HG03521 (cell line): ENCODE results near the gene XG.
"Not testable (repeated sequence)": the region's sequence is repeated elsewhere in the genome, so short reads cannot be mapped to it uniquely, and the experiment has no call there.

ENCODE experiments used
- ATAC-seq: cut with Tn5 transposase; IDR thresholded peaks from one replicate; pipeline ENCODE4 v1.9.1; 2021; ENCODE audit warnings: mild to moderate bottlenecking, moderate library complexity; ENCODE audit not compliant: unreplicated experiment

XG gene

DNA sequence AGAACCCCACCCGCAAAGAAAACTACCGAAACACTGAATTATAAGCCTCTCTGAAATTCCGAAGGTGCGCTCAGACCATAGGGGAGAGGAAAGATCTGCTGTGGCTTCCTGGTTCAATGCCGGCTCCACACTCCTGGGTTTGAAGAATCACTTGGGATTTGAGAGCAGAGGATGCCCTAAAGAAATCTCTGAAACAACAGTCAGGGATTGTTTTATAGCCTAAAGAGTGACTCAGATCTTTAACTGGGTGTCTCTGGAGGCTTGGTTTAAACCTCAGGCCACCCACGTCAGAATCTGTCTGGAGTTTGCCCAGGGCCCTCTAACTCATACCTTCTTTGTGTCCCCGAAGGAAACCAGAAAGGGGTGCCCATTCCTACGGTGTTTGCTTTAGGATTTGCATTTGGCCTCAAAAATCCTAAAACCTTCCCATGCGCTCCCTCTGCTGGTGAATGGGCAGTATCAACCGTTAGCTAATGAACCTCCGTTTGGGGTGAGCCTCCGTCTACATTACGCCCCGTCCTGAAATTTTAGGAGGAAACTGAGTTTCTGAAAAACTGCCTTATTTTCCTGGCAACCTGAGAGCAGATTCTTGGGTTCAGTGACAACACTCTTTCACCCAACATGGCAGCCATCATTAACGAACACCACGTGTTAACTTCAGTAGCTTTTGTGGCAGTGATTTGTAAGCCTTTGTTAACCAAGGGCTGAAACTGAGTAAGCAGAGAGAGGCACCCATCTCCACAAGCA lies 60.5 kb downstream of the XG start:
- not testable (repeated sequence) for ATAC-seq

DNA sequence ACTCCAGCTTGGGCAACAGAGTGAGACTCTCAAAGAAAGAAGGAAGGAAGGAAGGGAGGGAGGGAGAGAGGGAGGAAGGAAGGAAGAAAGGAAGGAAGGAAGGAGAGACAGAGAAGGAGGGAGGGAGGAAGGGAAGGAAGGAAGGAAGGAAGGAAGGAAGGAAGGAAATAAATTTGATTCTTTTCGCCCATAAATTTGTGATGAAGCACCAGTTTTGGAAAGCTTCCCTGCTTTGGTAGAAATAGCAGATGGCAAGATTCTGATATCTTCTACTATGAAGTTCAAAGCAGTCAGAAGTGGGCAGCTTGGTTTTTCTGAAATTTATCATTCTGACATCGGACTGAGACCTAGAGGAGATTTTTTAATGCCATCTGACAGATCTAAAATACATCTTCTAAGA lies 65.2 kb downstream of the XG start:
- ATAC-seq = no peak

DNA sequence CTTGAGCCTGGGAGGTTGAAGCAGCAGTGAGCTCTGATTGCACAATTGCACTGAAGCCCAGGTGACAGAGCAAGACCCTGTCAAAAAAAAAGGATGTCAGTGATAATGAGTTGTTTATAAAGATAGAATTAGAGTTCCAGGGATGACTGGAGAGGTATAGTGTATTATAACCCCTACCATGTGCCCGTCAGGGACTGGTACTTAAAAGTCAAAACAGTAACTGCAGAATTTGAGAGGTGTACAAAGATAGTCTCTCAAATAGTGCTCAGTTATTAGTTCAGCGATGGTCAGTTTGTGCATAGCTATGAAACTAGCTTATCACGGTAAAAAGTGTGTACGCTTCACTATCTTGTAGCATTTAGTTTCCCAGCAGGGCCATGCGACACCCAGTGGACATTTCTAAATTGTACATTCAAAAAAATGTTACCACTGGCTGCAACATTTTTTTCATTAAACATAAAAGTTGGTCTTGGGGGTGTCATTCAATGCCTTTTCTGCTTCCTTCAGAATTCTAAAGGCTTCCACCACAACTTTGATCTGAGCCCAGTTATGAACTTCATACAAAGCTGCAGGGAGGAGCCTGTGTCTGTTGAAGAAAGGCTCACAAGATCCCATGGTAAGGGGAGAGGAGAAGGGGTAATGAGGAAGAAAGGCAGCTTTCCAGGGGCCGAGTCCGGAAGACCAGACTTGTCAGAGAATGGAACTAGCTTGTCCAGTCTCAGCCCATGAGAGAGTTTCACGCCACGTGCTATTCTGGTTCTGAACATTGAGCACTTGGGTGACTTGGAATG lies 67.7 kb downstream of the XG start:
- ATAC-seq = no peak

DNA sequence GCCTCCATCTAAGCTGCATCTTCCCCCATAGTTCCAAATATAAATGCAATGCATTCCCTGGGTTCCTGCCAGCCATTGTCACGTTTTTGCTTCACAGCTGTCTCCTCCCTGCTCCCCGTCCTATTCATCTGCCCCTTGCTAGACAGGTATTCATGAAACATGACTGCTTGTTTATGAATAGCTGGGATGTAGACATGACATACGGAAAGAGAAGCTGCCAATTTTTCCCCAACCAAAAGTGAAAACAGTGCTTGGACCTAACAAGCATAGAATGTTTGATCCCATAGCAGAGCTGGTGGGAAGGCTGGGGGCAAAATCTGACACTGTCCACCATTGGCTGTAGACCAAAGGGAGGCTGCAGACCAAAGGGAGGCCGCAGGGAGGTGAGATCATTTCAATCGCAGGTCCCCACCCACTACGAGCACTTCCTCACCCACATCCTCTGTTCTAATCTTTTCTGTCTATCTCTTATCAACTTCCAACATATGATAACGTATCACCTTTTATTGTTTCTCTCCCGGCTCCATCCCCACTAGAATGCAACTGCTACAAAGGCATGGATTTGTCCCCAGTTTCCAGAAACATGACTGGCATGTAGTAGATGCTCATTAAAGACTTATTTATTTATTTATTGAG lies 68.4 kb downstream of the XG start:
- no peak for ATAC-seq

DNA sequence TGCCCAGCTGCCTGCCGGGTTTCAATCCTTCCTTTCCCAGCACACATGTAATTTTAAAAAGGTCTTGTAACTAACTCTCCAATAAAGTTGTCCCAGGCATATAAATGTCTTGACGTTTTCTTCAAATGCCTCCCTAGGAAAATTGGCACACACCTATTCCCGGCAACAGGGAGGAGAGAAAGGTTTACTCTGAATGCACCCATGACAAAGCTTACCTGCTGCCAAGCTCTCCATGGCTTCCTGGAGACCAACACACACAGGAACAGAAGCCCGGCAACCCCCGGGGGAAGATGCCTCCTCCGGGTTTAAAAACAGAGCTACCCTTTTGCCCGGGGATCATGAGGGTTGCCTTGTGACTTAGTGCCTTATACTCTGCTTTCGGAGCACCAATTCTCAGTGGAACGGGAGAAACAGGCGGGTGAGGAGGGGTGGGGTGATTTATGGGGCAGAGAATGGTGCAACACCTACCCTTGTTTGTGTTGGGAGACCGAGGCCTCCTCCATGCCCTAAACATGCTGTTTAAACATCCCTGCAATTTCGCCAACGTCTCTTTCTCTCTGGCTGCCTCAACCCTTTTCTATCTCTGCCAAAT lies 72.1 kb downstream of the XG start:
- no peak for ATAC-seq

DNA sequence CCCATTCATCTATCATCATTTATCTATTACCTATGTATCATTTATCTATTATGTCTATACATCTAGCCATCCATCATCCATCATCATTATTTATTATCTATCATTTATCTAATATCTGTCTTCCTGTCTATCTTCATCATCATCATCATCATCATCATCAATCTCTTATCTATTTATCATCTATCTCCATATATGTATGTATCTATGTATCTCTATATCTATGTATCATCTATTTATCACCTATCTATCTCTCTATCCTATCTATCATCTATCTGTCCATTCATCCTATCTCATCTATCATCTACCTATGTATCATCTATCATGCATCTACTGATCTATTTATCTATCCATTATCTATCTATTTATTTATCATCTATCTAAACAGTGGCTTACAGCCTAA lies 73.0 kb downstream of the XG start:
- ATAC-seq = no peak

DNA sequence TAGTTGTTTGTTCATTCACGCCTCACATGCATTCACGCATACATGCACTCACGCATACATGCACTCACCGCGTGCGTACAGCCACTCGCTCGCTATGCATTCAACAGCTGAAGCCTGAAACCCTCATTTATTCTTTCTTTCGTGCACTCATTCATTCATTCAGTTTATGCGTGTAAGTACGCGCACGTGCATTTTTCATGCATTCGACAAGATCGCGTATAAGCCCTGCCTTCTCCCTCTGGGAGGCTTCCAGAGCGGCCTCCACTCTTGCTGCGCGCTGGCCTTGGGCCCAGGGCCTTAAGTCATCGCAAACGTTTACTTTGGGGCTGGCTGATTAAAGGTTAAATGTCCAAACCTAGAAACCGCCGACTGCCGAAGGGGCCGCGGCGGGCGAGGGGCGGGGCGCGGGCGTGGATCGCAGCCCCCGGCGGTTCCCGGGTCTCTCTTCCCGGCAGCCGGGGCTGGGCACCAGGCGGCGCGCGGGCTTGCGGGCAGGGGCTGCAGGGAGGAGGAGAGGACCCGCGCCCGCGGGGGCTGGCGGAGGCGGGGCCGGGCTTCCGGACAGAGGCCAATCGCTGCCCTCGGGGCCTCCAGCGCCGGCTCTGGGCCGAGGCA lies 76.6 kb downstream of the XG start, which contains the start of gene GYG2:
GYG2 (plus strand) TSS at position 587 of the 615 bp plus-strand sequence. CDS start 1,259 bp downstream, outside the sequence.
- ATAC-seq = no peak

DNA sequence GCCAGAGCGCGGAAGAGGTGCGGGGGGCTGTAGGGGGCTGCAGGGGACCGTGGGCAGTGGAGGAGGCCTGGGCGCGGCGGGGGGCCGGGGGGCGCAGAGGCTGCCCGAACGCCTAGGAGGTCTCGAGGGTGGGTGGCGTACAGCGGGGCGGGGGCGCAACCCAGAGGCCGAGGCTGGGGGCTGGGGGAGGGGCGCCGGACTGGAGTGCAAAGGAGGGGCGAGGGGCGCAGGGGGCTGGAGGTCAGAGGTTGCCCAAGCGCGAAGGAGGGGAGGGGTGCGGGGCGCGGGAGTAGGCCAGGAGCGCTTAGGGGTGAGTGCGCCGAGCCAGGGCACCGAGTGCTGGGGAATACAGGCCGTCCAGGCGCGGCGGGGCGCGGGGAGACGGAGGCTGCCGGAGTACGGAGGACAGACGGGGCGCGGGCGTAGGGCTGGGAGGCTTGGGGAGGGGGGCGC lies 77.1 kb downstream of the XG start:
- no peak for ATAC-seq

DNA sequence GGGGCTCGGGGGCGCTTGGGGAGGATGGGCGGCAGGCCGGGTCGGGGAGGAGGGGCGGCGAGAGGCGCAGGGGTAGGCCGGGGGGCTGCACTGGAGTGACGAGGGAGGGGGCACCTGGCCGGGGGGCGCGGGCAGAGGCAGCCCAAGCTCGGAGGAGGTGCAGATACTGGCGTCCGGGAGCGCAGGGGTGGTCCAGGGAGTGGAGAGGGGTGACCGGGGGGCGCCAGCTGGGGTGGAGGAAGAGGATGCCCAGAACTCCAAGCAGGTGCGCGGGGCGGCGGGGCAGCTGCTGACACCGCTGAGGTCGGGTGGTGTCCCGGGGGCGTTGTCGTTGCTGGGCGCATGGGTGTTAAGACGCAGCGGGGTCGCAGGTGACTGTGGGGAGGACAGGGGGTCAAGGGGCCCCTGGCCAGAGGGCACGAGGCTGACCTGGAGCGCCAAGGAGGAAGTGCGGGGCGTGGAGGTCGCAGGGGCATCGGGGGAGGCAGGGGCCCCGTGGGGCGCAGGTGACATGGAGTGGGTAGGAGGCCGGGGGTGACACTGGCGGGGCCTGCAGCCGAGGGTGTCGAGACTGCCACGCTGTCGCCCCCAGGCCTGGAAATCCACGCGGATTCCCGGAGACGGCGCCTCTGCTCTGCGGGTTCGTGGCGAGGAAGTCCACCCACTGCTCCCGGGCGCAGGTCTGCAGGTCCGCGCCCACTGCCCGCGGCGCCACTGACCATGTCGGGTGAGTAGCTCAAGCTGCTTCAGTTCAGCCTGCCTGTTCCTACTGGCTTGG lies 77.8 kb downstream of the XG start:
- ATAC-seq = no peak

DNA sequence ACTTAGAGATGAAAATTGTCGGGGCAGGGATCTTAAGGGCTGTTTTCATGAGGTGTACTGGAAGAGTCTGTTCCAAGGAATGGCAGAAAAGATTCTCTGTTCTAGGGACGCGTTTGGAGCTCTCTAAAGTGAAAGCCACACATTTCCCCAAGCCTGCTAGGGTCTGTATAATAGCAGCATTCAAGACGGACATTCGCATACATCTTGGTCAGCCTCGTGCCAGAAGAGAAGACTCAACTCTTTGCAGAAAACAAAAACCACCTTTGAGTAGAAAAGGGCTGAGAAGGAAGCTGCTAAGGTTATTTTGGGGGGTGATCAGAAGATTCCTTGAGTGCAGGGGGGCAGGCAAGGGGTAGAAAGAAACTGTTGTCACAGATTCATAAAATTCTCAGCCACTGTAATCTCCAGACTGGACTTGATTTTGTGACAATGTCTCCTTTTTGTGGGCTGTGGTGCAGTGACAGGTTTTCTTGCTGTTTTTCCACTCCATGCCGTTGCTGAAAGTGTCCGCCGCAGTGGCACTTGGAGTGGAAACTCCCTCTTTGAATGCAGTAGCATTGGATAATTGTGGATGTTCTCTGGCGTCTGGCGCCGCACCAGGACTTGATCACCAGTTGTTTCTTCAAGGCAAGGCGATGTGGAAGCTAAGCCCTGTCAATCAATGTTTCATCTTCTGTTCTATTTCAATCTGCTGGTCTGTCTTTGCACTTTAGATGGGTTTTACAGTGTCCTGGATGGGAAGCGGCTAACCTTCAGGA lies 79.8 kb downstream of the XG start:
- no peak for ATAC-seq

DNA sequence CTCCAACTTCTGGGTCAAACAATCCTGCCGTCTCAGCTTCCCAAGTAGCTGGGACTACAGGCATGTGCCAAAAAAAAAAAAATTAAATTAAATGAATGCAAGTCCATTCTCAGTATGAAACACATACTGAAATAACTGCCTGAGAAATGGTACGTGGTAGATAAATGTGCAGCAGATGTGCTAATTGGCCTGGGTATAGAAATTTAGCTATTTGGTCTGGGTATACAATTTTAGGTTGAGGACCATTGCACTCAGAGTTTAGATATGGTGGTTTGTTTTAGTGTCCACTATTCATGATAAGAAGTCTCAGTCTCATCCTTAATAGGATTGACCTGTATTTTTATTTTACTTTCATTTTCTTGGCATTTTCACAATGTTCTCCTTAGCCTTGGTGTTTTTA lies 86.1 kb downstream of the XG start:
- ATAC-seq = no peak

DNA sequence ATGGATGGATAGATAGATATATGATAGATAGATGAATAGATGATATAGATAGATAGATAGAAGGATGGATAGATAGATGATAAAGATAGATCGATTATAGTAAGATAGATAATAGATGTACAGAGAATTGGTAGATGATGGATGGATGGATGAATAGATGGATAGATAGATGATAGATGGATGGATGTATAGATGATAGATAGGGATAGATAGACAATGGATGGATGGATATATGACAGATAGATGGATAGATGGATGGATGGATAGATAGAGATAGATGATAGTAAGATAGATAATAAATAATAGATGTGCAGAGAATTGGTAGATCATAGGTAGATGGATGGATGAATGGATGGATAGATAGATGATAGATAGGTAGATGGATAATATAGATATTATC lies 89.1 kb downstream of the XG start:
- no peak for ATAC-seq

DNA sequence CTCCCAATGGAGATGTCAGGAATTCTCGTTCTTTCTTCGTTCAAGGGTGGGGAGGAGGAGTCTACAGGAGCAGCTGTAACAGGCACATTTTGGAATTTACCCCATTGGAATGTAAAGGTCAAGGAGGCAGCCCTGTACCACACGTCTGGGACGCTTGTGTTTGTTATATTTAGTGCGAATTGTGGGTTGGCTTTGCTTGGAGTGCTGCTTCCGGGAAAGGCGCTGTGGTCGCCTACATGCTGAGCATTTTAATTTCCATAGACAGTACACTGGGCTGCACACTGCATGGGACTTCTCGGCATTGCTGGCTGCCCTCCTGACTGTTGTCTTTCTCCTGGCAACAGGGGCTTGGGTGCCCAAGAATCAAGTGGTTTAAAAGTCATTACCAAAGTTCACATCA lies 89.7 kb downstream of the XG start:
- ATAC-seq = no peak

DNA sequence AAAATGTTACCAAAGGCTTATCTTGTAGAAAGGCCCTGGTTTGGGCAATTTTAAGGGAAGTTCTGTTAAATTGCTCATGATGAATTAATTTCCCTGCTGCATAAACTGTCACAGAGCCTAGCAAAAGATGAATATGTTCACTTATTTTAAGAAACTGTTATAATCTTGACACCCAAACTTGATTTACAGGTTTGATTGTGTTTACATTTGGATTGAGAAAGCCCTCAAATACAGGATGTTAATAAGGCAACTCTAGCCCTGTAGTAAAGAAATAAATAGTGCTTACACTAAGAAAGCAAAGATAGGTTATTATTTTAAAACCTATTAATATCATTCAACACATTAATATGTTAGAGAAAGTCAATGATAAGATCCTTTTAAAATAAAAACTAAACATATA lies 95.2 kb downstream of the XG start:
- no peak for ATAC-seq

DNA sequence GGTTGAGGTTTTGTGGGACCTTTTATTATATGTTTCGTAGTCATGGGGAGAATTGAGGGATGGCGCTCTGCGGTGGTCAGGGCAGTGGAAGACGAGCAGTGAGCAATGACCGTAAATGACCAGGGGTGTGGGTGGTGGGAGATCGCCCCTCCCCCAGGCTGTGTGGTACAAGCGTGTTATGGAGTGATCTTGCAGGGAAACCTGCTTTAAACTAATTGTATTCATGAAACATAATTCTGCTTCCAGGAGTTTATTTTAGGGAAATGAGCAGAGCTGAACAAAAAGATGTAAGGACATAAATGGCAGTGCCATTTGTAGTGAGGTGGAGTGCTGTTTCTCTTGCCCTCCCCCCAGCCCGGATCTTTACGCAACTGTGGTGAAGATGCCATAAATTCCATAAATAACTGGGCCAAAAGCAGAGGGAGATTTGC lies 97.0 kb downstream of the XG start:
- no peak for ATAC-seq

DNA sequence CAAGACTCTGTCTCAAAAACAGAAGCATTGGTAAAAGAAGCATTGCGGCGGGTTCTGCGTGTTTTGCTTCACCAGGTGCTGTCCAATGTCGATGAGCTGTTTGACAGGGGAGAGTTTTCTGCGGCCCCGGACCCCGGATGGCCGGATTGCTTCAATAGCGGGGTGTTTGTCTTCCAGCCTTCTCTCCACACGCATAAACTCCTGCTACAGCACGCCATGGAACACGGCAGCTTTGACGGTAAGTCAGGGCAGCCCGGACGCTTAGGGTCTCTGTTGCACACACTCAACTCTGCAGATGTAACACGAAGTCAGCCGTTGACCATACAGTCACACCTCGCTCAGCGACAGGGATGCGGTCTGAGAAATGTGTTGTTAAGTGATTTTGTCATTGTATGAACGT lies 103.1 kb downstream of the XG start:
- ATAC-seq = no peak

DNA sequence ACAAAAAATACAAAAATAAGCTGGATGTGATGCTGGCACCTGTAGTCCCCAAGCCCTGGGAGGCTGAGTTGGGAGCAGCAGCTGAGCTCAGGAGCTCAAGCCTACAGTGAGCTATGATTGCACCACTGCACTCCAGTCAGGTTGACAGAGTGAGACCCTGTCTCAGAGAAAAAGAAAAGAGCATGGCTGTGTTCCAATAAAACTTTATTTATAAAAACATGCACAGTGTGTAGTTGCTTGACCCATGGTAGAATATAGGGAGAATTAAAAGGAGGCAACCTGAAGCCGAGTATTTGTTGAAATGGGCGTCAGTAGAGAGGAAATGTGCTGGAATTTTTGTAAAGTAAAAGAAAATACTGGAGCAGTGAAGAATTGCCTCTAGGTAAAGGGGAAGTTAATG lies 103.9 kb downstream of the XG start:
- ATAC-seq = no peak

DNA sequence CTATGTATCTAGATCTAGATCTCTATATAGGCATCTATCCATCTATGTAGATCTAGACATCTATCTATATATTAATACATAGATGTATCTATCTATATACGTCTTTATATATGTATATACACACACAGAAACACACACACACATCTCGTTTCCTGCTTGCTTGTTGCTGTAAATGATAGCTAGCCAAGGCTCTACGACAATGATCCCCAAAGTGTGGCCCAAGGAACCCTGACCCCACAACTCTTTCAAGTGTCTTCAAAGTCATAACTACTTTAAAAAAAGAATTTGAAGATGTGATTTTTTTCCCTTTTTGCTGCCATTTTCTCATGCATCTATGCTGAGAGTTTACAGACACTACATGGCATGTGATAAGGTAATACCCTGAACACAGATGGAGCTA lies 105.7 kb downstream of the XG start:
- ATAC-seq = no peak

DNA sequence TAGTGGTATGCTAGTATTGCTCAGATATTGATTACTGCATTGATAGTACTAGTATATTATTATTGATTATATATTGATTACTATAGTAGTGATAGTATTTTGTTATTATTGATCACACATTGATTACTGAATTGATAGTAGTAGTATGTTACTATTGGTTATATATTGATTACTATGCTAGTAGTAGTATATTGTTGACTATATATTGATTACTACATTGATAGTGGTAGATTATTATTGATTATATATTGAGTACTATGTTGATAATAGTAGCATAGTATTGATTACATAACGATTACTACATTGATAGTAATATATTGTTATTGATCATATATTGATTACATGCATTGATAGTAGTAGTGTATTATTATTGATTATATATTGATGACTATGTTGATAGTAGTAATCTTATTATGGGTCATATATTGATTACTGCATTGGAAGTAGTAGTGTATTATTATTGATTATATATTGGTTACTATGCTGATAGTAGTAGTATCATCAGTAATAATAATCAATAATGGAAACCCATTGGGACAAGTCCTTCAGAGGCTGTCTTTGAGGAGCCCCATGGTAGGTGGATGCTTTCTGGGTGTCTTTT lies 107.5 kb downstream of the XG start:
- ATAC-seq = no peak
